ENCODE measurements around the gene RPN2. TPM values are rescaled to one million over a fixed set of nuclear protein-coding genes. Genes with fewer than 3 reads are reported as not detected.
A peak's percentile ranks its signal among the peaks of the same experiment; 100 is the strongest.

RPN2 gene
- total RNA-seq, 1 experiment from 2014 or later = 264 TPM

DNA sequence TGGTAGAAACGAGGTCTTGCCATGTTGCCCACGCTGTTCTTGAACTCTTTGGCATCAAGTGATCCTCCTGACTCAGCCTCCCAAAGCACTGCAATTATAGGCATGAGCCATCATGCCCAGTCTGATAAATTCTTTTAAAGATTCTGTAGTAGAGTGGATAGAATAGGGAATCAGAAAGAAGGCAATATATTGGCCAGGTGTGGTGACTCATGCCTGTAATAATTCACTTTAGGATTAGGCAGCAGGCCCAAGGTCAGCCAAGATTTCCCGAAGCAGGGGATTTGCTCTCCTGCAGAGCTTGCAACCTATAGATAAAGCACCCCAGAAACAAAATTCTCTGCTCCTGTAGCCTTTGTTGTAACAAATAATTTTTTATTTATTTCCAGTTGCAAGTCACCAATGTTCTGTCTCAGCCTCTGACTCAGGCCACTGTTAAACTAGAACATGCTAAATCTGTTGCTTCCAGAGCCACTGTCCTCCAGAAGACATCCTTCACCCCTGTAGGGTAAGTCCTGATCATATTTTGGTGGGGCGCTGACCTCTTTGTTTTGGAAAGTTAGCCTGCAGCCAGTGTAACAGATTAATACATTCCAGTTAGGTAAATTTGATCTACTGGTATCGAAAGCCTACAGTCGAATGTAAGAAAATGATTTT lies 30.7 kb downstream of the RPN2 start:
- peak; percentile 52 for DNase-seq (ENCODE audit: low spot score)

DNA sequence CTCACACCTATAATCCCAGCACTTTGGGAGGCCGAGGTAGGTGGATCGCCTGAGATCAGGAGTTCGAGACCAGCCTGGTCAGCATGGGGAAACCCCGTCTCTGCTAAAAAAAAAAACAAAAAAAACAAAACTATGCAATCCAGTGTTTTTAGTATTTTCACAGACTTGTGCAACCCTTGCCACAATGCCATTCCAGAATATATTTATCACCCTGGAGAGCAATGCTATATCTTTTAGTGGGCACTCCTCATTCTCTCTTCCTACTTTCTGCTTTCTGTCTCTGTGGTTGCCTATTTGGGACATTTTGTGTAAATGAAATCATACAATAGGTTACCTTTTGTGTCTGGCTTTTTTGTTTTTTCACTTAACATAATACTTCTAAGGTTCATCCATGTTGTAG lies 39.3 kb downstream of the RPN2 start:
- no peak for DNase-seq (ENCODE audit: low spot score)

DNA sequence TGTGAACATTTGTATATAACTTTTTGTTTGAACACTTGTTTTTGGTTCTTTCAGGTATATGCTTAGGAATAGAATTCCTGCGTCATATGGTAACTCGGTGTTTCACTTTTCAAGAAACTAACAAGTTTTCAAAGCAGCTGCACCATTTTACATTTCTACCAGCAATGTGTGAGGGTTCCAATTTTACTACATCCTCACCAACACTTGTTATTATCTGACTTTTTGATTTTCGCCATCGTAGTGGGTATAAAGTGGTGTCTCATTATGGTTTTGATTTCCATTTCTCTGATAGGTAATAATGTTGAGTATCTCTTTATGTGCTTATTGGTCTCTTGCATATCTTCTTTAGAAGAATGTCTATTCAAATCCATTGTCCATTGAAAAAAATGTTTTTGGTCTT lies 39.8 kb downstream of the RPN2 start:
- no peak for DNase-seq (ENCODE audit: low spot score)

DNA sequence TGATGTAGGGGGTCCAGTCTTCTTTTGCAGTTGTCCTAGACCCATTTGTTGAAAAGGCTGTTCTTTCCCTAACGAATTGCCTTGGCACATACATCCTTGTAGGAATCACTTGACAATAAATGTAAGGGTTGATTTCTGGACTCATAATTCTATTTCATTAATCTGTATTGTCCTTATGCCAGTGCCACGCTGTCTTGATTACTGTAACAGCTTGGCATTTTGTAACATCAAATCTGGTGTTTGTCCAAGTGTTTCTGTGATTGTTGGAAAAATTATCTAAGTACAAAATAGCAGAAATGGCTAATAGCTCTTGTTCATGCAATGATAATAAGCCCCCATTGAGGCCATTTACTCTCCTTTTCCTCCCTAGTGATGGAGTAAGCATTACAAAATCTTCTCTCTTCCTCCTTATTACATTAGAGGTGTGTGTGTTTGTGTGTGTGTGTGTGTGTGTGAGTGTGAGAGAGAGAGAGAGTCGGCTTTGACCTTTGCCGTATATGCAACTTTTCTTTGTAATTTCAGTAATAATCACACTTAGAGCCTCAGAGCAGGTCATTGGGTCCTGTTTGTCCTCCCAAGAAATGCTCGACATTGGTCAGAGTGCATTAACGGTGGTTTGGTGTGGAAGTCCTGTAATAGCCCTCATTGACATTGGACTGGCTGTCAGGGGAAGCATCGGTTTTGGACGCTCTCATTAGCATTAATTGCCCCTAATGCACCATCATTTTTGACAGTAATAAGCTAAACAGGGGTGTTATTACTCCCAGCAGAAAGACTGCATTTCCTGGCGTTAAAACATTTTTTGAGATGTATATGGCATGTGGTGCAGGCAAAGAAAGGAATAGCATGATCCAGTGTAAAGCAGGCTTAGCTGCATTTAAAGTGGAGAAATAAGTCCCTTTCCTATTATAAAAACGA lies 40.9 kb downstream of the RPN2 start:
- DNase-seq (ENCODE audit: low spot score) = no peak

DNA sequence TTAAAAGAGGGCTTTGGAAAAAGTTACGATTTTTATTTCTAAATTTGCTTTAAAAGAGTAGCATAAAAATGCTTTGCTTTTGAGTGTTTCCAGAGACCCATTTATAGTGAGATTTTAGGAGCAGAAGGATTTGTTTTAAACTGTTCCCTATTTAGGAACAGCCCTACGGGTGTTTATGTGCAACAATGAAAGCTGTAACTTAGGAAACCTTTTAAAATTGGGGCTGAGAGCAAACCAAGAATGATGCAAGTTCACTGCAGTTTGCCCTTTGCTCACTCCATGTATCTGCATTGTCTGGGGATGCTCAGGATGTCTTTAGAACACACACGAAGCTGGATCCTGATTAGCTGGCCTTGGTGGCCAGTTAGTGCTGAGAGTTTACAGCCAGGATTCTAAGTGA lies 41.6 kb downstream of the RPN2 start:
- no peak for DNase-seq (ENCODE audit: low spot score)

DNA sequence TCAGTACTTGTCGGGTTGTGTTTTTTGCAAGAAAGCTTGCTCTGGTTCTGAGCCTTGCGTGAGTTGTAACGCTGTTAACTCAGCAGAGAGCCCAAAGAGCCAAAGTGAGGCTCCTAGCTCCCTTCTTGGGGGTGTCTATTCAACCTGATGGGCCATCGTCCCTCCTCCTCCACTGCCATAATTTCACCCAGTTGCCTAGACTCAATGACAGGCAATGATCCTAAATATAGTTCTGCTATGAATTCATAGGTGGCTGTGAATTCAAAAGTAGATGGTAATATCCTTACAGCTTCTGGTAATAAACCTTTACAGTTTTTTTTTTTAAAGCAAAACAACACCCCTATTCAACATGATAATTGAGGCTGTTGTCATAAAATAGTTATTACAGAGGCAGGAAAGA lies 43.0 kb downstream of the RPN2 start:
- no peak for DNase-seq (ENCODE audit: low spot score)

DNA sequence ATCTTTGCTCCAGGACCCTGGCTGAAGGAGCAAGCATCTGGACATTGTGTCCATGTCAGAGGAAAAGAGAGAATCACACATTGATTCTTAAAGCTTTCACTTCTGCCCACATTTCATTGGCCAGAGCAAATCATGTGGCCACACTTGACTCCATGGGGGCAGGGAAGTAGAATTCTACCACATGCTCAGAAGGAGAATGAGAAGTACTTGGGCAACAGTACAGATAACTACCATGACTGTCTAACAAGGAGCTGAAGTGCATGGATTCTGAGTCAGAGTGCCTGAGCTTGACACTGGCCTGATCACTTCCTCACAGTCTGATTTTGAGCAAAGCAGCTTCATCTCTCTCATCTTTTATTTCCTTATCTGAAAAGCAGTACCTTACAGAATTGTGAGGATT lies 43.9 kb downstream of the RPN2 start:
- DNase-seq (ENCODE audit: low spot score) = peak; percentile 60

DNA sequence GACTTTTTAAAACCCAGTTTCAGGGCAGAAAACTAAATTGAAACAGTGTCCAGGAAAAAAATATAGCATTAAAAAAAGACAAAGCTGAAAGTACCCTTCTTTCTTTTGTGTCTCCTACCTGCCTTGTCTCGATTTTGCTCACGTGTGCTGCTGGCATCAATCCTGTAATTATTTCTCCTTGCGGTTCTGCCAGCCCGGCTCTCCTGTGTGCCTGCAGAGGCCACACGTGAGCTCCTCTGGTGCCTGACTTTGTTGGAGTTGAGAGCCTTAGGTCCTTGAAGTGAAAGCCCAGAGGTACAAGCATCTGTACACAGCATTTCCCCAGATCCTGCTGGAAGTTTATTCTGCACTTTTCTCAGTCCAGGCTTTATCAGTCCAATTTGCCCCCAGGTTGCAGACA lies 46.0 kb downstream of the RPN2 start:
- no peak for DNase-seq (ENCODE audit: low spot score)

DNA sequence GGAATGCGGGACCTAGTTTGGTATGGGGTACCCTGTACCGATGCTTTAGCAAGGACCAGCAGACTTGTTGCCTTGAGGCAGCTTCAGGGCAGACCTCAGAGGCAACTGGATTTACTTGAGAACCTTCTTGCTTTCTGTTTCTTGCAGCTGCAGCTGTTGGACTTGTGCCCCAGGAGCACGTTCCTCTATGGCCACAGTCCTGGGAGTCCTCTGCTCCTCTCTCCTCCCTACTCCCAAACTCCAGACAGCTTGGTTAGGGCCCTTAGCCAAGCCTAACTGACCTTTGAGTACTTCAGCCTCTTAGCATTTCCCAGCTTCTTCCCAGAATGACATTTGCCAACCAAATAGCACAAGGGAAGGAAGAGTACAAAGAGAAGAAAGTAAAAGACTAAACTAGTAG lies 47.8 kb downstream of the RPN2 start:
- DNase-seq (ENCODE audit: low spot score) = no peak

DNA sequence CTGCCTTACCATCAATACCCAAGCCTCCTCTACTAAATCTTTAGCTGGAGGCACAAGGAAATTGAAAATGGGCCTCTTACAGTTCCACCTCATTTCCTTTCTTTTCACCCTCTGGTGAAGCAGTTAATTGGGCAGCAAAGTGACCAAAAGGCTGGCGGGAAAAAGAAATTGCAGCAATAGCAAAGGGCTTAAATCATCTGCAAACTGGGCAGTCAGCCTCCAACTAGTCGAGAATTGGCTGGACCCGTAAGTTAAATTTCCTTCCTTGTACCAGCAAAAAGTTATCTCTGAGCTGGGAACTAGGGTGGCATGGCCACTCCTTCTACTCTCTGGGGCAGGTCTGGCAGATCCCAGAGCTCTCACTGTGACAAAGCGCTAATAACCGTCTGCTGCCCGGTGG lies 49.0 kb downstream of the RPN2 start:
- DNase-seq (ENCODE audit: low spot score) = no peak

DNA sequence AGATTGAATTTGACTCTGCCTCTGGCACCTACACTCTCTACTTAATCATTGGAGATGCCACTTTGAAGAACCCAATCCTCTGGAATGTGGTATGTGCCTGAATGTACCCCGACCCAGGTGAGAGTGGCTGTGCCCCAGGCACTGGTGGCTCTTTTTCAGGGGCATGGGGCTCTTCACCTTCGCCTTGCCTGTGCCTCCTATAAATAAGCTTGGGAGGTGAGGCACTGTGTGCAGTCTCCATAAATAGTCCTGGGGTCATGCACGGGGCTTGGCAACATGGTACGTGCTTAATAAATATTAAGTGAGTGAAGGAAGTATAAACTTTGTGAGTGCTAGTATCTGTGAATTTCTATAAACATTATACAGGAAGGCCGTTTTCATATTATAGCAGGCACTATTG lies 49.5 kb downstream of the RPN2 start:
- no peak for DNase-seq (ENCODE audit: low spot score)

DNA sequence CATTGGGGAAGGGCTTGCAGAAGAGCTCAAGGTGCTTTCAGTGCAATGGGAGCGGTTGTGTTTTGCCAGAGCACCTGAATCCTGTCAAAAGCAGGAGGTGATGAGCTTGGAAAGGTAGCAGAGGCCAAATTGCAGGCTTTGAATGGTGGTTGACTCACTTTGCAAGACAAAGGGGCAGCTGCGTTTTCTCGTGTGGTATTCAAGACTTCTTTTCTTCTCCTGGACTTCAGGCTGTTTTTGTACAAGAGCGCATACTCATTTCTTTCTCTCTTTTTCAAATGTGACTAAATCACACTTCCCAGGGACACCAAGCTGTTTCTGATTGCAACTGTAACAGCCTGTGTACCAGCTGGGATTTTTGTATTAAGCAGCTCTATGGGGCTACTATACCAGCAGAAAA lies 50.2 kb downstream of the RPN2 start:
- DNase-seq (ENCODE audit: low spot score) = no peak

DNA sequence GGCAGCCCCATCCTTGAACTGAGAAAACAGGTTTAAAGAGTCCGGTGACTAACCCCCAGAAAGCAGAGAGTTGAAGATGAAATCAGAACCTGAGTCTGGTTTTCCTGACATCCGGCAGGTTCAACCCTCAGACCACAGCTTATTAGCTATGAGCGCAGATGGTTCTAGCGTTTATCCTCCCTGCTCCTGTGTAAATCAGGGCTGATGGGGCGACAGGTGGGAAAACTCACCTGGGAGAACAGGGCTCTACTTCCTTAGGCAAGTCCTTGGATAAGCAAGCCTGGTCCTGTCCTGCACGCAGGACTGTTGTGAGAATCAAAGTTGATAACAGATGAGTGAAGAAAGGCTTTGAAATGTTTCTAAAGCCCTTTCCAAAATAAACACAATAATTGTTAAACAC lies 51.1 kb downstream of the RPN2 start:
- no peak for DNase-seq (ENCODE audit: low spot score)

DNA sequence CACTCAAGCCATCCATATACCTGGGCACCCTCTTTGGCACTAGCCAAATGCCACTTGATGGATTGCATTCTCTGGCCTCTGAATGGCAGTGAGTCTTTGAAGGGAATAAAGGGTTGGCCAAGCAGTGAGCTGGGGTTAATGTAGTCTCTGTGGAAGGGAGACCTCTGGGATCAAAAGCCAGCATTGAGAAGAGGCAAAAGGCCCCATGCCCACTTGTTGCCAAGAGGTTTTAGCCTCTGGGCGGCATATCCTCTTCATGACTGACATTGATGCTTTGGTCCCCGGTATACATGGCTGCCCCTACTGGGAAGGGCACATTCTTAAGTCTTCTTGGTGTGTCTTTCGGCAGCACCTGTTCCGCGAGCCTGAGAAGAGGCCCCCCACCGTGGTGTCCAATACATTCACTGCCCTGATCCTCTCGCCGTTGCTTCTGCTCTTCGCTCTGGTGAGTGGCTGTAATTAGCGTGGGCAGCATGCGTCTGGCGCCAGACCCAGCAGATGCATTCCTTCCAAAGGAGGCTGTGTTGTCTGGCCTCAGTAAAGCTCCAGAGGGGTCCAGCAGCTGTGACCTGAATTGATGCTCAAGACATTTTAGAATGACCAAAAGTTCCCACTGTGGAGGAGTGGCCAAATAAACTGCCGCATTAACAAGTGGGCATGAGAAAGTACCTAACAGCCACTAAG lies 53.0 kb downstream of the RPN2 start:
- no peak for DNase-seq (ENCODE audit: low spot score)

DNA sequence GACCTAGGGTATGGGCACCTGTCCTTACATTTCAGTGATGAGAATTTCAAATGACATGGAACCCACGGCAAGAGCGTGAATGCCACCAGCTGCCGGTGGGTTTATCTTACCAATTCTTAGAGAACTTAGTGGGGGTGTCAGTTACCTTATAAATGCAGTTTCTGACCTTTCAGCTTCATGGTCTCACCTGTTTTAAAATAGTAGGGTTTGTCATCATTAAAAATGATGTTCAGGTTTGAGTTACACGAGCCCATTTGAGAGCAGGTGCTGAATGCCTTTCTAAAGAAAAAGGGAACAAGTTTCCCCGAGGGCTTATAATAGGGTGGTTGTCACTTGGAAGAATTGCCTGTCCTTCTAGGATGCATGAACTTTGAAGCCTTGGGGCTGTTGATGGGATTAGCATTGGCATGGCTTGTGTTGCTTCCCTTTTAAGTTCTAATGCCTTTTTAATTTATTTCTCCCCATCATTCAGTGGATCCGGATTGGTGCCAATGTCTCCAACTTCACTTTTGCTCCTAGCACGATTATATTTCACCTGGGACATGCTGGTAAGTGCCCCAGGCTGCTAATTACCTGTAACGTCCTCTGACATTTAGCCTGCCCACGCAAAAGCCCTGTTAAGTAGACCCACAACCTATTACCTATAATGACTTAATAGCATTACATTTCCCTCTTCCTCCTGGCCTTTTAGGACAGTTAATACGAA lies 54.6 kb downstream of the RPN2 start:
- no peak for DNase-seq (ENCODE audit: low spot score)

DNA sequence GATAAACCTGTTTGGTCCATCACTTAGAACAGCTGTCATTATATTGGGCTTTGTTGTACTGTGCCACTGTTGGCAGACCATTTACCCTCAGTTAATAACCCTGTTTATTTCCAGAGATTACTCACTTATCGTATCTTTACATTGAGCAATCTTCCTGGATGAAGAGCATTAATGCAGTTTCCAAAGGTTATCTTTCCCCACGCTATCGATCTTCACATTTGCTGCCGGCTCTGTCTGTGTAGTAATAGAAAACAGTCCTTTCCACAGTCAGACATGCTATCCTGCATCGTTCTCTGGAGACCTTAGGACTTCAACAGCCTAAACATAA lies 55.1 kb downstream of the RPN2 start:
- no peak for DNase-seq (ENCODE audit: low spot score)

DNA sequence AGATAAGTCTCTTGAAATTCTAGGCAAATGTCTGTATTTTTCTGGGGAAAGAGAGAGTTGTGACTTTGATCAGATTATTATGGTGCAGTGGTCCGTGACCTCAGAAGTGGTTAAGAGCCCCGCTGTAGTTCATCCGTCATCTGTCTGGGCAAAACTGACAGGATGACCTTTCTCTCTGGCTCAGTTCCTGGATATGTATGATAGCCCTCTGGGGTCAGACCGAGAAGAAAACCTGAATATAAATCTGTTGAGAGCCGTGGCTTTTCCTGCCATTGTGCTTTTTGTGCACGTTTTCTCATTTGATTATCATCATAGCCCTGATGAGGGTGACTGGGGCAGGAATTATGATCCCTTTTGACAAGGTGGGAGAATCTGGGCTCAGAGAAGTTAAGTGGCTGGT lies 55.9 kb downstream of the RPN2 start:
- DNase-seq (ENCODE audit: low spot score) = no peak

DNA sequence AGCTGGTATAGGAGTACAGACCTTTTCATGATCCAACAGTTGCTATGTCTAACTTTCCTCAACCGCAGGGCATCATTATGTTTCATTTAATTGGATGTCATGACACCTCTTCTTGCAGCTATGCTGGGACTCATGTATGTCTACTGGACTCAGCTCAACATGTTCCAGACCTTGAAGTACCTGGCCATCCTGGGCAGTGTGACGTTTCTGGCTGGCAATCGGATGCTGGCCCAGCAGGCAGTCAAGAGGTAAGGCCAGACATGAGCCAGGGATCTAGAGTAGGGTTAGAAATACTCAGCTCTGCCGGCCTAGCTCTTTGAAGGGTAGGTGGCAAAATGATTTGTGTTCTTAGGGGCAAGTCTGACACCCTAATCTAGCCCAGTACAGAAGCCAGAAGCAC lies 57.3 kb downstream of the RPN2 start:
- no peak for DNase-seq (ENCODE audit: low spot score)

DNA sequence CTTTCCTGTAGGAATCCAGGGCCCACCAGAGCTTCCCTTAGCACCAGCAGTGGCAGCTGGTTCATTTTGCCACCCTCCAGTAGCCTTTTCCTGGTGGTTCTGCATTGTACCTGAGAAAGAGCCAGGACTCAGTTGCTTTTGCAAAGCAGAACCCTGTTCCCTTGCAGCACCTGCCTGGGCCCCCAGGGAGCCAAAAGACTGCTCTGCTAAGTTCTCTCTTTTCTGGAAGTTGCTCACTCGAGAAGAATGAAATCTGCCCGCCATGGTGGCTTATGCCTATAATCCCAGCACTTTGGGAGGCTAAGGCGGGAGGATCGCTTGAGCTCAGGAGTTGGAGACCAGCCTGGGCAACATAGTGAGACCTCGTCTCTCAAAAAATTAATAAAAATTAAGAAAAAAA lies 58.5 kb downstream of the RPN2 start:
- no peak for DNase-seq (ENCODE audit: low spot score)

DNA sequence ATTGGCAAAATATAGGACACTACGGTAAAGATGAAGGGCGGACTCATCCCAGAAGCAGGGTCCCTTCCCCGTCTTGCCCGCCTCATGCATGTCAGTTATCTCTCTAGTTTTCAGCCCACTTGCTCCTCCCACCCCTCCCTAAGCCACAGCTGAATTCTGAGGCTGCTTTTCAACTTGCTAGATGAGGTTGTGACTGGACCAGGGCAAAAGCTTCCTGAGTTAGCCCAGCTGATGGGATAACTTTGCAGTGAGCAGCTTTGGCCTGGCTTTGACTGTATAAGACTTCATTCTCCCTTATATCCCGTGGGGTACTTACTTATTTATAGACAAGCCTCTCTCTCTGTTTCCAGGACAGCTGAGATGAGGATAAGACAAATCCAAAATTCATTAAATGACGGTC lies 59.3 kb downstream of the RPN2 start:
- no peak for DNase-seq (ENCODE audit: low spot score)

DNA sequence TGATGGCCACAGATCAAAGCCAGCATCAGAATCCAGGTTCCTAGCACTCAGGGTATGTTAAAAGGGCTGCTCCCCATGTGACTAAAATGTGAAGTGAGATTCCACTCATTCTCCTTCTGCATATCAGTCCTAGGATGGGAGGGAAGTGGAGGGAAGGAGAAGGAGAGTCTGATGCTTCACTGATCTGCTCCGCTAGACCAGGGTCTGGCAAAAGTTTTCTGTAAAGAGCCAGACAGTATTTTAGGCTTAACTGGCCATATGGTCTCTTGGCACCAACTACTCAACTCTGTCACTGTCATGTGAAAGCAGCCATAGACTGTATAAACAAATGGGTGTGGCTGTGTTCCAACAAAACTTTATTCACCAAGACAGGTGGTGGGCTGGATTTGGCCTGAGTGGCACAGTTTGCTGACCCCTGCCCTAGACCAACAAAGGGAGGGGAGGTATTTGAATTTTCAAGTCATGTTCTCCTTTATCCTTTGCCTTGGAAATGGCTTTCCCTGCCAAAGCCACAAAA lies 59.9 kb downstream of the RPN2 start:
- no peak for DNase-seq (ENCODE audit: low spot score)

Data from A172 (cell line).